HUES48 (cell line): ENCODE results near the gene WIPF2.

ENCODE experiments used
- H3K27ac ChIP-seq: one replicate; pipeline ENCODE4 v1.7.0; 2013; ENCODE audit warnings: low read depth, low read length, inconsistent platforms
- H3K27me3 ChIP-seq: 2 replicates; pipeline ENCODE4 v1.6.1; 2013; ENCODE audit warnings: mild to moderate bottlenecking, low read length; ENCODE audit not compliant: control insufficient read depth, insufficient read depth
- H3K36me3 ChIP-seq: 2 replicates; pipeline ENCODE4 v1.6.1; 2013; ENCODE audit warnings: low read length; ENCODE audit not compliant: control insufficient read depth, insufficient read depth
- H3K4me1 ChIP-seq: 2 replicates; pipeline ENCODE4 v1.6.1; 2013; ENCODE audit warnings: mild to moderate bottlenecking, low read length; ENCODE audit not compliant: control insufficient read depth, insufficient read depth
- H3K4me3 ChIP-seq: 2 replicates; pipeline ENCODE4 v1.5.1; 2013; ENCODE audit warnings: mild to moderate bottlenecking, low read depth, low read length
- H3K9ac ChIP-seq: 2 replicates; pipeline ENCODE4 v1.6.1; 2013; ENCODE audit warnings: mild to moderate bottlenecking, low read depth, low read length, moderate library complexity
- H3K9me3 ChIP-seq: 2 replicates; pipeline ENCODE4 v1.6.1; 2013; ENCODE audit warnings: low read length; ENCODE audit not compliant: control insufficient read depth, insufficient read depth

Gene WIPF2

GRCh38 chr17:40331743-40332641, 112.9 kb downstream of the WIPF2 start:
- peaks cover 7% of the 10 kb centered on the region; the same call in 1 of the 2 replicates for H3K36me3 ChIP-seq
- H3K27me3 ChIP-seq, result peaks cover 22% of the 10 kb centered on the region
- H3K27ac ChIP-seq, result no peak overlapping the region
- no peaks in the 10 kb centered on the region for H3K9me3 ChIP-seq
- no peak overlapping the region for H3K4me3 ChIP-seq
- H3K4me1 ChIP-seq, result peaks cover 7% of the 10 kb centered on the region; the same call in 1 of the 2 replicates
- no peak overlapping the region for H3K9ac ChIP-seq
